ENCODE results near the gene TFAP2A. TPM values are rescaled to one million over a fixed set of nuclear protein-coding genes. Genes with fewer than 3 reads are reported as not detected.

The TFAP2A gene
- polyA plus RNA-seq, 1 donor, result 0.90 TPM

DNA sequence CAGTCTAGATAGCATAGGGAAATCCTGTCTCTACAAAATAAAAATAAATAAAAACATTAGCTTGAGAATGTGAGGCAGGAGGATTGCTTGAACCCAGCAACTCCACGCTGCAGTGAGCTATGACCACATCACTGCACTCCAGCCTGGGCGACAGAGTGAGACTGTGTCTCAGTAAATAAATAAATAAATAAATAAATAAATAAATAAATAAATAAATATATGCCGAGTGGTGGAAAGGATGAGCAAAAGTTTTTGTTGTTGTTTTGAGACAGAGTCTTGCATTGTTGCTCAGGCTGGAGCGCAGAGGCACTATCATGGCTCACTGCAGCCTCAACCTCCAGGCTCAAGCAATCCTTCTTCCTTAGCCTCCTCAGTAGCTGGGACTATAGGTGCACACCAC, 53.4 kb downstream of the TFAP2A start:
- peaks cover 4% of the 10 kb centered on the region for H3K27me3 ChIP-seq (ENCODE audit: control insufficient read depth, insufficient read depth, low read length)
- H3K4me3 ChIP-seq (ENCODE audit: low read length), result no peak overlapping the region
- no peak overlapping the region for H3K27ac ChIP-seq (ENCODE audit: low read length)
- no peaks in the 10 kb centered on the region for H3K4me1 ChIP-seq (ENCODE audit: control insufficient read depth, insufficient read depth, low read length)
- H3K9me3 ChIP-seq (ENCODE audit: control insufficient read depth, low read depth, low read length), result no peaks in the 10 kb centered on the region
- WGBS (ENCODE audit: insufficient coverage, low lambda C conversion rate), result 100% methylated on average over 2 of the region's 4 CpGs
- H3K36me3 ChIP-seq (ENCODE audit: control insufficient read depth, insufficient read depth, low read length), result no peaks in the 10 kb centered on the region
- no peak for DNase-seq

DNA sequence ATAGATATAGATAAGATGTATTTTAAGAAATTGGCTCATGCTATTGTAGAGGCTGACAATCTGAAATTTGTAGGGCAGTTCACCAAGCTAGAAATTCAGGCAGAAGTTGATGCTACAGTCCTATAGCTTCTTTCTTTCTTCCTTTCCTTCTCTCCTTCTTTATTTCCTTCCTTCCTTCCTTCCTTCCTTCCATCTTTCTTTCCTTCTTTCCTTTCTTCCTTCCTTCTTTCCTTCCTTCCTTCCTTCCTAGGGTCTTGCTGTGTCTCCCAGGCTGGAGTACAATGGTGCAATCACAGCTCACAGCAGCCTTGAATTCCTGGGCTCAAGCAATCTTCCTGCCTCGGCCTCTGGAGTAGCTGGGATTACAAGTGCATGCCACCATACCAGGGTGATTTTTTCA, 55.3 kb downstream of the TFAP2A start:
- no peak overlapping the region for H3K4me3 ChIP-seq (ENCODE audit: low read length)
- no peak overlapping the region for H3K27ac ChIP-seq (ENCODE audit: low read length)
- DNase-seq, result no peak
- no peaks in the 10 kb centered on the region for H3K4me1 ChIP-seq (ENCODE audit: control insufficient read depth, insufficient read depth, low read length)
- no CpG with 5 or more reads among the region's 1 CpG for WGBS (ENCODE audit: insufficient coverage, low lambda C conversion rate)
- peaks cover 4% of the 10 kb centered on the region for H3K27me3 ChIP-seq (ENCODE audit: control insufficient read depth, insufficient read depth, low read length)
- no peaks in the 10 kb centered on the region for H3K36me3 ChIP-seq (ENCODE audit: control insufficient read depth, insufficient read depth, low read length)
- no peaks in the 10 kb centered on the region for H3K9me3 ChIP-seq (ENCODE audit: control insufficient read depth, low read depth, low read length)

GRCh38 chr6:10355115-10355702, 59.7 kb downstream of the TFAP2A start:
- WGBS (ENCODE audit: insufficient coverage, low lambda C conversion rate), result 80% methylated on average over 1 of the region's 6 CpGs
- no peak overlapping the region for H3K4me3 ChIP-seq (ENCODE audit: low read length)
- DNase-seq, result no peak
- H3K36me3 ChIP-seq (ENCODE audit: control insufficient read depth, insufficient read depth, low read length), result no peaks in the 10 kb centered on the region
- no peaks in the 10 kb centered on the region for H3K9me3 ChIP-seq (ENCODE audit: control insufficient read depth, low read depth, low read length)
- H3K4me1 ChIP-seq (ENCODE audit: control insufficient read depth, insufficient read depth, low read length), result no peaks in the 10 kb centered on the region
- H3K27ac ChIP-seq (ENCODE audit: low read length), result no peak overlapping the region
- peaks cover 4% of the 10 kb centered on the region for H3K27me3 ChIP-seq (ENCODE audit: control insufficient read depth, insufficient read depth, low read length)

- H3K9me3 ChIP-seq (ENCODE audit: control insufficient read depth, low read depth, low read length), result no peaks in the 10 kb centered on the region
- no peak overlapping the region for H3K4me3 ChIP-seq (ENCODE audit: low read length)
- no peak for DNase-seq
- WGBS (ENCODE audit: insufficient coverage, low lambda C conversion rate), result 100% methylated on average over 5 of the region's 12 CpGs
- no peaks in the 10 kb centered on the region for H3K27me3 ChIP-seq (ENCODE audit: control insufficient read depth, insufficient read depth, low read length)
- H3K4me1 ChIP-seq (ENCODE audit: control insufficient read depth, insufficient read depth, low read length), result no peaks in the 10 kb centered on the region
- H3K36me3 ChIP-seq (ENCODE audit: control insufficient read depth, insufficient read depth, low read length), result no peaks in the 10 kb centered on the region
- H3K27ac ChIP-seq (ENCODE audit: low read length), result no peak overlapping the region
Observed at GRCh38 chr6:10351791-10352190, 63.1 kb downstream of the TFAP2A start.

- no peaks in the 10 kb centered on the region for H3K9me3 ChIP-seq (ENCODE audit: control insufficient read depth, low read depth, low read length)
- no peak overlapping the region for H3K27ac ChIP-seq (ENCODE audit: low read length)
- no peak overlapping the region for H3K4me3 ChIP-seq (ENCODE audit: low read length)
- no peaks in the 10 kb centered on the region for H3K4me1 ChIP-seq (ENCODE audit: control insufficient read depth, insufficient read depth, low read length)
- no peak for DNase-seq
- no CpG with 5 or more reads among the region's 2 CpGs for WGBS (ENCODE audit: insufficient coverage, low lambda C conversion rate)
- no peaks in the 10 kb centered on the region for H3K27me3 ChIP-seq (ENCODE audit: control insufficient read depth, insufficient read depth, low read length)
- H3K36me3 ChIP-seq (ENCODE audit: control insufficient read depth, insufficient read depth, low read length), result no peaks in the 10 kb centered on the region
Observed at GRCh38 chr6:10350720-10351119, 64.2 kb downstream of the TFAP2A start.

- no peak for DNase-seq
- WGBS (ENCODE audit: insufficient coverage, low lambda C conversion rate), result no CpG with 5 or more reads among the region's 11 CpGs
- H3K36me3 ChIP-seq (ENCODE audit: control insufficient read depth, insufficient read depth, low read length), result no peaks in the 10 kb centered on the region
- no peaks in the 10 kb centered on the region for H3K4me1 ChIP-seq (ENCODE audit: control insufficient read depth, insufficient read depth, low read length)
- no peaks in the 10 kb centered on the region for H3K9me3 ChIP-seq (ENCODE audit: control insufficient read depth, low read depth, low read length)
- H3K4me3 ChIP-seq (ENCODE audit: low read length), result no peak overlapping the region
- H3K27me3 ChIP-seq (ENCODE audit: control insufficient read depth, insufficient read depth, low read length), result no peaks in the 10 kb centered on the region
- H3K27ac ChIP-seq (ENCODE audit: low read length), result no peak overlapping the region
Observed at GRCh38 chr6:10347561-10348327, 67.1 kb downstream of the TFAP2A start.

Other genes with a start within 250 kb of the TFAP2A start
- 40.0 TPM for gene GCNT2, start 106.3 kb upstream of the TFAP2A start, polyA plus RNA-seq